Stimulated activated CD4-positive, alpha-beta T cell treated with anti-CD3 and anti-CD28 coated beads, Interleukin-4, amount 100 ng/mL, for 1 hour (primary cell): ENCODE measurements around the gene MYO9B.
"Not testable (repeated sequence)": the region's sequence is repeated elsewhere in the genome, so short reads cannot be mapped to it uniquely, and the experiment has no call there.

Experiments
- DNase-seq: peaks from one replicate; pipeline ENCODE4 v3.0.0-alpha.2; 2020

MYO9B gene

DNA sequence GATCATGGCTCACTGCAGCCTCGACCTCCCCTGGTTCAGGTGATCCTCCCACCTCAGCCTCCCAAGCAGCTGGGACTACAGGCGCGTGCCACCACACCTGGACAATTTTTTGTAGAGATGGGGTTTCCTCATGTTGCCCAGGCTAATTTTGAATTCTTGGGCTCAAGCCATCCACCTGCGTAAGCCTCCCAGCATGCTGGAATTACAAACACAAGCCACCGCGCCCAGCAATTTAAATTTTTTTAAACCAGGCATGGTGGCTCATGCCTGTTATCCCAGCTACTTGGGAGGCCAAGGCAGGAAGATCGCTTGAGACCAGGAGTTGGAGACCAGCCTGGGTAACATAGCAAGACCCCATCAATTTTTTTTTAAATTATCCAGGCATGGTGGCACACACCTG is 79.7 kb downstream of the MYO9B start:
- DNase-seq: no peak

DNA sequence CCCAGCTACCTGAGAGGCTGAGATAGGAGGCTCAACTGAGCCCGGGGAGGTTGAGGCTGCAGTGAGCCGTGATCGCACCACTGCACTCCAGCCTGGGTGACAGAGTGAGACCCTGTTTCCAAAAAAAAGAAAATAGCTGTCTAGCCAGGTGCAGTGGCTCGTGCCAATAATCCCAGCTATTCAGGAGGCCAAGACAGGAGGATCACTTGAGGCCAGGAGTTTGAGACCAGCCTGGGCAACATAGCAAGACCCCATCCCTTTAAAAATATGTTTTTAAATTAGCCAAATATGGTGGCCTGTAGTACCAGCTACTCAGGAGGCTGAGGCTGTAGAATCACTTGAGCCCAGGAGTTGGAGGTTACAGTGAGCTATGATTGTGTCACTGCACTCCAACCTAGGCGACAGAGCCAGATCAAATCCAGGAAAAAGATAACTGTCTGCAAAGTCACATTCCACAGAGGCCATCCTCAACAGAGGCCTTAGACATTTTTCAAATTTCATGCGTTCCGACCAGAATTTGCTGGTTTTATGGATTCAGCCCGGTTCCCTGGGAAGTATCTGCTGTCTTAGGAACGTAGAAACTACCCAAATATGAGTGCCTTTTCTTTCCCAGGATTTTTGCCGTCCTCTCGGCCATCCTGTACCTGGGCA is 80.8 kb downstream of the MYO9B start:
- DNase-seq: no peak

DNA sequence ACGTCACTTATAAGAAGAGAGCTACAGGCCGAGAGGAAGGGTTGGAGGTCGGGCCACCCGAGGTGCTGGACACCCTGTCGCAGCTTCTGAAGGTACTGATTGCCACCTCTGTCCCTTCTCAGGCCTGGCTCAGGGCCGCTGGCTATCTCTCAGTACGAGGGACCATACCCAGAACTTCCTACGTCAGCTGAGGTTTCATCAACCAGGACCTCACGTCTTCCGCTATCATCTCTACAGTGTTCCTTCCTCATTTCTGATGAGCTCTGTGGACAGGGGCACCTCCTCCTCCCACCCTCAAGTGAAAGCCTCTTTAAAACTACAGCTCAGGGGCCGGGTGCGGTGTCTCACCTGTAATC is 81.3 kb downstream of the MYO9B start:
- no peak for DNase-seq

DNA sequence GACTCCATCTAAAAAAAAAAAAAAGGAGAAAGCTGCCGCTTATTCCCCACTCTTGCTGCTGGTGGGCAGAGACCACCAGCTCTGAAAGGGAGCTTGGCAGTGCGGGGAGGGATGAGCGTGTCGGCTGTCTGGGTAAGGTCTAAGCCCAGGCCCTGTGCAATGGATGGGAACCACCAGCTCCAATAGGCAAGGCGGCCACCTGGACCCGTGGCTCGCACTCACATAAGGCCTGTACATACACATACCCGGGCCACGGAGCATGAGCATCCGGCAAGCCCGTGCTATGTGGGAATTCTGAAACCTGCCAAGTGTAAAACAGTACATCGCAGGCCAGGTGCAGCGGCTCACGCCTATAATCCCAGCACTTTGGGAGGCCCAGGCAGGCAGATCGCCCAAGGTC is 83.0 kb downstream of the MYO9B start:
- no peak for DNase-seq

DNA sequence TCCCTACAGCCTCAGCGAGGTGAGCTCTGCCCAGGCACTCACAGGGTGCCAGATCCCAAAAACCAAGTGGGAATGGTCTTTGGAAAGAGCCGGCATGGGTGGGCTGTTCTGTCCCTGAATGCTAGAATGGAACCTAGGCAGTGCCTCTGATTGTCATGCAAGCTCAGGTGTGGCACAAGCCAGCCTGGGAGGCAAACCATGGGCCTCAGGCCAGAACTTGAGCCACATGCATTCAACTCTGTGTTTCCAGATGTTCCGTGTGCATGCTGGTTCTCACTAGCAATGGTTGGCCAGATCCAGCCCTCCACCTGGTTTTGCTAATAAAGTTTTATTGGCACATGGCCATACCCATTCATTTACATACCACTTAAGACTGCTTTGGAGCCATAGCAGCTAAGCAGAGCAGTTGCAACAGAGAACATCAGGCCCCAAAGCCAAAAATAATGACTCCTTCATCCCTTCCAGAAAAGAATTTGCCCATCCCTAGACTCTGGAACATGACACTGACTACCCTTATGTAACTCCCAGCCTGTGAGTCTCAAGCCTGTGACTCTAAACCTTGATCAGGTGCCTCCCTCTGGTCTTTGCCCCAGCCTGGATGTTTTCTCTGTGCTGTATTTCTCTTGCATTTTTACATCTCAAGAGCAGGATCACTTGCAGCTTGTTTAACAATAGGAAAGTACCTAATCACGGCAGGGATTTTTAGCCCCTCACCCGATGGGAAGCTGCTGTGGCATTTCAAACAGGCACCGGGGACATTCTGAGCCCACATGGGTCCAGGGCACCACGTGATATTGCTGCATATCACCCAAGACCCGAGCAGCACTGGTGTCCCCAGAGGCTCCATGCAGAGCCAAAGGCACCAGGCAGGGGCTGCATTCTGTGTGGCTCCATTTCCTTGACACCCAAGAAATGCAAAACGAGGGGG is 84.2 kb downstream of the MYO9B start:
- DNase-seq: no peak

DNA sequence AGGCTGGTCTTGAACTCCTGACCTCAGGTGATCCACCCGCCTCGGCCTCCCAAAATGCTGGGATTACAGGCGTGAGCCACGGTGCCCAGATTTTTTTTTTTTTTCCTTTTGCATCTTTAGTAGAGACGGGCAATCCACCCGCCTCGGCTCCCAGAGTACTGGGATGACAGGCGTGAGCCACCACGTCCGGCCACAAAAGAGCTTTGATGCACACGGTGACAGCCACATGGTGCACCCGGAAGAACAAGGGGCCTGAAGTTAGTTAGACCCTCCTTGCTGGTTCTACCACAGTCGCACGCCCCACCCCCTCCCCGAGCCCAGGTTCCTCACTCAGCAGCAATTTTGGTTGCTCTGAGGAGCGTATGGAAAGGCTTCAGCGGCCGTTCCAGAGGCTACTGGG is 85.3 kb downstream of the MYO9B start:
- no peak for DNase-seq

DNA sequence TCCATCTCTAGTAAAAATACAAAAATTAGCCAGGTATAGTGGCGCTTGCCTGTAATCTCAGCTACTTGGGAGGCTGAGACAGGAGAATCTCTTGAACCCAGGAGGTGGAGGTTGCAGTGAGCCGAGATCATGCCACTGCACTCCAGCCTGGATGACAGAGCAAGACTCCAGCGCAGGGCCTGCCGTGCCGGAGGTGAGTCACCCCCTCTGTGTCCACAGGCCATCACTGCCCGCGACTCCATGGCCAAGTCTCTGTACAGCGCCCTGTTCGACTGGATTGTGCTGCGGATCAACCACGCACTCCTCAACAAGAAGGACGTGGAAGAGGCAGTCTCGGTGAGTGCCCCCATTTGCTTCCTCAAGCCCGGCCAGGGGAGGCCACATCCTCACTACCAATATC is 86.6 kb downstream of the MYO9B start:
- DNase-seq: not testable (repeated sequence)

DNA sequence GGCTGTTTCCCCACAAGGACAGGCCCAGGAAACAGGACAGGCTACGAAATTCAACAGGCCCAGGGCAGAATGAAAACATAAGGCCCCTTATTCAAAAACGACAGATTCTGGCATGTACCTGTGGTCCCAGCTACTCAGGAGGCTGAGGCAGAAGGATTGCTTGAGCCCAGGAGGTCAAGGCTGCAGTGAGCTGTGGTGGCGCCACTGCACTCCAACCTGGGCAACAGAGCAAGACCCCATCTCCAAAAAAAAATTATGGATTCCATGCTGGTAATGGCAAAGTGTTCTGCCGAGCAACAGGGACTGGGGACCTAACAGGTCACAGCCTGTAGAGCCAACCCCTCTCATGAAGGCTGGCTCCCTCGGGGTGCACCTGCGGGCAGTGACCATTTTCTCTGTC is 87.0 kb downstream of the MYO9B start:
- DNase-seq: no peak

DNA sequence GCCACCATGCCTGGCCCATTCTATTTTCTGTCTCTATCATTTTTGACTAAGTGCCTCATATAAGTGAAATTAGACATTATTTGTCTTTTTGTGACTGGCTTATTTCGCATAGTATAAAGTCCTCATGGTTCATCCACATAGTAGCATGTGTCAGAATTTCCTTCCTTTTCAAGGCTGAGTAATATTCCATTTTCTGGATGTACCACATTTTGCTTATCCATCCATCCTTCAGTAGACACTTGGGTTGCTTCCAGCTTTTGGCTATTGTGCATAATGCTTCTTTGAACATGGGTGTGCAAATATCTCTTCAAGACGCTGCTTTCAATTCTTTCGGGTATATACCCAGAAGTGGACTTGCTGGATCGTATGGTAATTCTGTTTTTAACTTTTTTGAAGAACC is 88.1 kb downstream of the MYO9B start:
- DNase-seq: no peak

DNA sequence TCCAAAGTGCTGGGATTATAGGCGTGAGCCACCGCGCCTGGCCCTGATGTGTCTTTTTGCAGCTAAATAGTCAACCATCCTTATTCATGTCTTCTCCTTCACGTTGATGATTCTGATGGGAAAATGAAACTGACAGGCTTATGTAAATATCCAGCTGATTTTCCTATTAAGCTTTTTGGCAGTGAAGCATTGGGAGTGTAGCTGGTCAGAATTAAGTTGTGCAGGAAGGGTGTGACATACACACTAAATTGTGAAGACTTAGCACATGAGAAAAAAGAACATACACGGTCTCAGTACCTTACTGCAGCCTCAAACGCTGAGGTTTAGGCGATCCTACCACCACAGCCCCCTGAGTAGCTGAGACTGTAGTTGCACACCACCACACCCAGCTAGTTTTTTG is 89.1 kb downstream of the MYO9B start:
- no peak for DNase-seq

DNA sequence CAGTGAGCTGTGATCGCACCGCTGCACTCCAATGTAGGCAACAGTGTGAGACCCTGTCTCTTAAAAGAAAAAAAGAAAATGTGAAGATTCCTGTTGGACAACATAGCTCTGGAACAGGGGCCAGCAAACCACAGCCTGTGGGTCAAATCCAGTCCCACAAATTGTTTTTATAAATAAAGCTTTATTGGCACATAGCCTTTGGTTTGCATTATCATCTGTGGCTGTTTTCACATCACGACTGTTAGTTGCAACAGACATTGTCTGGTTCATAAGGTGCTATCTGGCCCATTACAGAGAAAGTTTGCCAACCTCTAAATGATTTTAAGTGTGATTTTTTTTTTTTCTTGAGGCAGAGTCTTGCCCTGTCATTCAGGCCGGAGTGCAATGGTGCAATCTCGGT is 90.1 kb downstream of the MYO9B start:
- no peak for DNase-seq

DNA sequence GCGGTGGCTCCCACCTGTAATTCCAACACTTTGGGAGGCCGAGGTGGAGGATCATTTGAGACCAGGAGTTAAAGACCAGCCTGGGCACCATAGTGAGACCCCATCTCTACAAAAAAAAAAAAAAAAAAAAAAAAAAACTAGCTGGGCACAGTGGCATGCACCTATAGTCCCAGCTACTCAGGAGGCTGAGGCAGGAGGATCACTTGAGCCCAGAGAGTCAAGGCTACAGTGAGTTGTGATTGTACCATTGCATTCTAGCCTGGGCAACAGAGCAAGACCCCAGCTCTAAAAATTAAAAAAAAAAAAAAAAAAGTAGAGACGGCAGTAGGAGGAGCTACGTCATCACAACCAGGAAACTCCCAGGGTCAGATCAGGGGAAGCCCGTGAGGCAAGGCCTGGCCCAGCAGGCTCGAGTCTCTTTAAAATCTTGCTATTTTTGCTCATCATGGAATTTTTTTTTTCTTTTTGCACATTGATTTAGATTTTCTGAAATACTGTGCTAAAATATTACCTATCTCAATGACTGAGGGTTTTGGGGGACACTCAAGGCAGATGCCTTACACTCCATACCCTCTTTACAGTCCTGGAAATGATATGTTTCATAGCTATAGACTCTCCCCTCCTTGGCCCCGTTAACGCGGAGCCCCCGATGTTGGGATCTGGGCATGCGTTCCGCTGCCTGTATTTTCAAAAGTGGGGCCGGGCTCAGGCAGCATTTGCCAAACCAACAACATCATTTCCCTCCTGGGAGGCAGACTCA is 95.1 kb downstream of the MYO9B start:
- DNase-seq: no peak

DNA sequence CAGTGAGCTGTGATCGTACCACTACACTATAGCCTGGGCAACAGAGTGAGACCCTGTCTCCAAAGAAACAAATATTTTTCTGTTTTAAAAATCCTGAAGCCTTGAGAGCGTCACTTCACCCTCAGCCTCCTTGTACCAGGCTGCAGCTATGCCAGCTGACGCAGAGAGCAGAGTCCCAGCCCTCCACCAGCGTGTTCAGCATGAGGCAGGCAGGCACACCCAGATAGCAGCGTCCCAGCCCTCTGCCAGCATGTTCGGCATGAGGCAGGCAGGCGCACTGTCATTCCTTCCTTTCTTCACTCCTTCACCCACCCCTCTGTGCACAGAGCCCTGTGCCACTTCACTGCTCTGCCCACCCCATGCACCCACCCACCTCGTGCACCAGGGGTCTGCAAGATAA is 96.3 kb downstream of the MYO9B start:
- DNase-seq: no peak

DNA sequence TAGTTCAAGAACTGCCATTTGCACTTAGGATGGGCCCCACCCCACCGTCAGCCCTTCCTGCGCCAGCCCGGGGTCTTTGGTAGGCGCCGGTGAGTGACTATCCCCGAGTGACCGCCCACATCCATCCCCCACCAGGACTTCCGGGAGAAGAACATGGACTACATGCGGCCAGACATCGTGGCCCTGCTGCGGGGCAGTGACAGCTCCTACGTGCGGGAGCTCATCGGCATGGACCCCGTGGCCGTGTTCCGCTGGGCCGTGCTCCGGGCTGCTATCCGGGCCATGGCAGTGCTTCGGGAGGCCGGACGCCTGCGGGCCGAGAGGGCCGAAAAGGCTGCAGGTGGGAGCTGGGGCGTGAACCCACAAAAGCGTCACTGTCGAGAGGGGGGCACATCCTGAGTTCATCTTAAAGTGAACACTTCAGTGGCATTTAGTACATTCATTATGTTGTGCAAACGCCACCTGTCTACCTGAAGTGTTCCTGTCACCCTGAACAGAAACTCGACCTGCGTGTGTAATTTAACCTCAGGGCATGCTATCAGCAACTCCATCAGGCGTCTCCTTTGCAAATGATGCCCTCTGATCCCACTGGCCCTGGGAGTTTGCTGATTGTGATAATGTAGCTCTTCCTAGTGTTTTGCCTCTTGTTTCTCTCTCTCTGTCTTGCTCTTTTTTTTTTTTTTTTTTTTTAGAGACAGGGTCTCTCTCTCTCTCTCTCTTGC is 97.2 kb downstream of the MYO9B start:
- DNase-seq: no peak

DNA sequence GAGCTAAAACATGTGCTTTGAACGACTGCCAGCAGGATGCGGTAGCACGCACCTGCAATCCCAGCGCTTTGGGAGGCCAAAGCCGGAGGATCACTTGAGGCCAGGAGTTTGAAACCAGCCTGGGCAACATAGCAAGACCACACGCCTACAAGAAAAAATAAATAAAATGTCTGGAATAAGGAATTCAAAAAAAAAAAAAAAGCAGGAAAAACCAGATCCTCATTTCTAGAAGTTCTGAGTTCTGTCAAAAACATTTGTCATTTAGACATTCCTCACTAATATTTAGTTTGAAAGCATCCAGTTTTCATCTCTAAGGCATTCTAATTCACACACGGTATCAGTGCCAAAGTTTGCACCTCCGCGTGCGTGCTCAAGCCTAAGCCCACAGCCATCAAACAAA is 102.7 kb downstream of the MYO9B start:
- DNase-seq: no peak

DNA sequence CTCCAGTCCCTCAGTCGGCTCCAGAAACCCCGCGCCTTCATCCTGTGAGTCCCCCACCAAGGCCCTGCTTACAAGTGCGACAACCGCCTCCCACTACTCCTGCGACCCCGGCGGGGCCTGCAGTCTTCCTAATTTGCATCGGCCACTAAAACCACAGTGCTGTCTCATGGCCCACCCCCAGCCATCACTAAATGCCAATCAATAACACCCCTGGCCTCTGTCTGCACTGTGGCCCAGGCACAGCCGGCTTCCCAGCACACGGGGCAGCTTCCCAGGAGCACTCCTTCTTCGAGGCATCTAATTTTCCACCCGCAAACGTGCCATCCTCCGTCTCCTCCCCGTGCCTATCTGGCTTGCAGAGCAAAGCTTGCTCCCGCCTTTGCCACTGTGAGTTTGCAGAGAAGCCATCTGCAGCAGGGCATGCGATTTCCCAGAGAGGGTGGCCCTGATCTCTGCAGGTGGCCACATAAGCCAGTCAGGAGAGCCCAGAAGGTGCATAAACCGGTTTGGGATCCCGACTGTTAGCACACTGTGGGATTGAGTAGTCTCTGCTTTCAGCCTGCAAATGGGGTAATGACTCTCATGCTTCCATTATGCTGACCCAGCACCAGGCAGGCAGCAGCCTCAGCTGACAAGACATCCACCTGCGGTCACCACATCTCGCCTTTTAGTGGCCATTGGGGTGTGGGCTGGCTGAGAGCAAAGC is 105.6 kb downstream of the MYO9B start:
- DNase-seq: no peak

DNA sequence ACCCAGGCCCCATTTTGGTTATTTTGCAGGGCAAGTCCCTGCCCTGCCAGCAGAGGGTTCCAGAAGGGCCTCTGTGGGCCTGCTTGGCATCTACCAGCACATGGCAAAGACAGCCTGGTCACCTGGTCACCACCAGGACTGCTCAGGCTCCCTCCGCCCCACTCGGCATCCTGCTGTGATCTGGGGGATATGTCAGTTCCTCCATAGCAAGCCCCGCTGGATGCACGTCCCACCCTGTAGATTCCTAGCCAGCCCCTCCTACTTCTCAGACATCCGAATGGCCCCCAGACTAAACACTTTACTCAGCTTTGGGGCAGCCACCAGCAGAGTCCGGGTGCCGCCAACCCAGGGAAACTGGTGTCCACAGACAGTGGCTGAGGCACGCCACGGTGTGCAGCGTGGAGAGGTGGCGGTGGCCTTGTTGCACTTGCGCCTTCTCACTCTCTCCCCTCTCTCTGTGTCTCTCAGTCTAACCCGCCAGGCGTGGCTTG is 107.7 kb downstream of the MYO9B start:
- DNase-seq: peak; percentile 24

DNA sequence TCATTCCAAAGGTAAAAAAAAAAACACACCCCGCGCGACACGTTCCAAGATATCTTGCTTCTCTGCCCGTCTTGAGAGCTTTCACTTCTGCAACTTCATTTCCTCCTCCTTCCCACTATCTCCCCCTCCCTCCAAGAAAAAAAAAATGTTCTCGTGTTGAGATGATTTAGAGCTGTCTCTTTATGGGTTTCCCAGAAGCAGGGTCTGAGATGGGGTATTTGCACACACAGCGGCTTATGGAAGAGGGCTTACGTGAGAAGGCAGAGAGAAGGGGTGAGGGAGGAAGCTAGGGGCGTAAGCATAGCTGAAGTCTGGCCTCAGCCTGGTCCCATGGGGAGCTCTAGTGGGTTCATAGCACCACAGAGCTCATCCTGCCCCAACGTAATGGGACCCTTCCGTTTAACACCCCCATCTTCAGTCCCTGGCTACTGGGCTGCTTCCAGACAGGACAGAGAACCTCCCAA is 108.3 kb downstream of the MYO9B start:
- DNase-seq: no peak

DNA sequence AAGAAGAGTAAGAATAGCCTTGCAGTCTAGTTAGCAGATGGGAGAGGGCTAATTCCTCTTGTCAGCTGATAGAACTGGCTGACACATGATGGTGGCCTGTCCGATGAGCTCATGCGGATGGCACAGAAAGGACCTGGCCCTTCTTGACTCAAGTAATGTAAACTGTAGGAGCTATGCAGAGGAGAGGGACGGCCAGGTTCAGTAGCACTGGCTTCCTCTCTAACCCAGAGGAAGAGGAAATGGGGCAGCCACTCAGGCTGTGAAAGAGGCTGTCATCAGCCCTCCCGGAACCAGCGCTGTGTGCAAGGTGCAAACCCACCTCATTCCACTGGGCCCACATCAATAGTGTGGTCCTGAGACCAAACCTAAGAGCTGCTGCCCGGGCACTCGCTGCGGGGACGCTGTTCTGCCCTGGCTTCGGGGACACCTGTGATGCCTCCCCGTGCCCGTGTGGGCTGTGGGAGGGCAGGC is 108.8 kb downstream of the MYO9B start:
- DNase-seq: peak; percentile 35

DNA sequence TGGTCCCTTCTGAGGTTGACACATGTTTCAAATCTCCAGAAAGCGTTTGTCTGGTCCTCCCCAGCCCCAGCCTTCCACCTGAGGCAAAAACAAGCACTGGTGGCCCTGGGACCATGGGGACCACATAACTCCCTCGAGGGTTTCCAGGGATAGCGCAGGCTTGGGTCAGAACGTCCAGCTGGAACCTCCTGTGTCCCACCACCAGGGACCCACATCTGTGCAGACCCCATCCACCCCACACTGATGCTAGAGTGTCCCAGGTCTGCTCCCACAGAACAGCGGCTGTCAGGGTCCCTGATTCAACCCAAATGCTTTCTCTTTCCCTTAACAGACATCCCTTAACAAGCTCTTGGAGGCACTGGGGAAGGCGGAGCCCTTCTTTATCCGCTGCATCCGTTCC is 110.0 kb downstream of the MYO9B start:
- no peak for DNase-seq

DNA sequence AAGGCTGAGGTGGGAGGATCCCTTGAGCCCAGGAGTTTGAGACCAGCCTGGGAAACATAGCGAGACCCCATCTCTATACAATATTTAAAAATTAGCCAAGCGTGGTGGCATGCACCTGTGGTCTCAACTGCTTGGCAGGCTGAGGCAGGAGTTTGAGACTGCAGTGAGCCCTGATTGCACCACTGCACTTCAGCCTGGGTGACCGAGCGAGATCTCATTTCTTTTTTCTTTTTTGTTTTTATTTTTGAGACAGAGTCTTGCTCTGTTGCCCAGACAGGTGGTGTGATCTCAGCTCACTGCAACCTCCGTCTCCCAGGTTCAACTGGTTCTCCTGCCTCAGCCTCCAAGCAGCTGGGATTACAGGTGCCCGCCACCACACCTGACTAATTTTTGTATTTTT is 116.2 kb downstream of the MYO9B start:
- not testable (repeated sequence) for DNase-seq

DNA sequence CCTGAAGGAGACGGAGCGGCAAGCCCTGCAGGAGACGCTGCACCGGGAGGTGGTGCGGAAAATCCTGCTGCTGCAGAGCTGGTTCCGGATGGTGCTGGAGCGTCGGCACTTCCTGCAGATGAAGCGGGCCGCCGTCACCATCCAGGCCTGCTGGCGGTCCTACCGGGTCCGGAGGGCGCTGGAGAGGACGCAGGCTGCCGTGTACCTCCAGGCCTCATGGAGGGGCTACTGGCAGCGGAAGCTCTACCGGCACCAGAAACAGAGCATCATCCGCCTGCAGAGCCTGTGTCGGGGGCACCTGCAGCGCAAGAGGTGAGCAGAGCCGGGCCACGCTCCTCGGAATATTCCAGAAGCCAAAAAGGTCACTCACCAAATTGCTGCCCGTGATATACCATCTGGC is 117.2 kb downstream of the MYO9B start:
- no peak for DNase-seq
